HepG2 (cell line): ENCODE measurements around the gene IRF4. TPM values are rescaled to one million over a fixed set of nuclear protein-coding genes. Genes with fewer than 3 reads are reported as not detected.

Experiments used
- EEA1 ChIP-seq: sonication (generic); formaldehyde crosslinking; IDR thresholded peaks from 2 replicates; pipeline ENCODE4 v1.5.1; 2020; ENCODE audit warnings: mild to moderate bottlenecking, missing genetic modification reagents, borderline replicate concordance
- POLR2A ChIP-seq, 2 experiments: IDR thresholded peaks; 2 replicates each; pipeline ENCODE4 v1.6.1; 2011; ENCODE audit warnings: low read depth in 2 of 2, low read length in 2 of 2, mild to moderate bottlenecking in 1 of 2, moderate library complexity in 1 of 2; ENCODE audit not compliant: insufficient read depth in 1 of 2
- ZNF549 ChIP-seq: sonication (generic); formaldehyde crosslinking; IDR thresholded peaks from 2 replicates; pipeline ENCODE4 v1.5.0; 2020; ENCODE audit warnings: missing genetic modification reagents
- polyA plus RNA-seq, 8 experiments: library from polyadenylated mRNA; depleted of rRNA in 3 of 8; stranded (reverse) in 7 of 8; unstranded in 1 of 8; fragments of >200 nt; fragmentation: Illumina TruSeq in 4 of 8; extraction: Trizol in 4 of 8; gene quantifications; 2 replicates each; pipeline versions ENCODE4 v1.2.1 to v1.2.3, GENCODE V29; 2011 to 2016; ENCODE audit warnings: low read depth in 4 of 8, missing spikeins in 1 of 8, mixed read lengths in 1 of 8; ENCODE audit not compliant: insufficient read depth in 1 of 8
- total RNA-seq, 5 experiments: library from RNA; depleted of rRNA; stranded (reverse); fragments of >200 nt; fragmentation: Illumina TruSeq; extraction: Trizol; gene quantifications; 2 replicates each; pipeline ENCODE4 v1.2.3, GENCODE V29; 2016; ENCODE audit warnings: low read depth in 1 of 5
- TF ChIP-seq, protein P1 (sequence below): sonication (generic); formaldehyde crosslinking; IDR thresholded peaks from 2 replicates; pipeline ENCODE4 v1.4.0; 2020; ENCODE audit warnings: low read depth, missing genetic modification reagents
- TF ChIP-seq, protein P2 (sequence below): sonication (generic); formaldehyde crosslinking; IDR thresholded peaks from 2 replicates; pipeline ENCODE4 v1.8.0; 2023; ENCODE audit warnings: mild to moderate bottlenecking, missing genetic modification reagents
- TF ChIP-seq, protein P3 (sequence below): sonication (generic); formaldehyde crosslinking; IDR thresholded peaks from 2 replicates; pipeline ENCODE4 v1.4.0; 2020; ENCODE audit warnings: missing genetic modification reagents

Gene IRF4
- total and polyA plus RNA-seq, 2 of the 13 experiments (the other 11 are each of a cell fraction or from before 2014, with no cell fraction given) = 0.07 to 0.09 TPM

DNA sequence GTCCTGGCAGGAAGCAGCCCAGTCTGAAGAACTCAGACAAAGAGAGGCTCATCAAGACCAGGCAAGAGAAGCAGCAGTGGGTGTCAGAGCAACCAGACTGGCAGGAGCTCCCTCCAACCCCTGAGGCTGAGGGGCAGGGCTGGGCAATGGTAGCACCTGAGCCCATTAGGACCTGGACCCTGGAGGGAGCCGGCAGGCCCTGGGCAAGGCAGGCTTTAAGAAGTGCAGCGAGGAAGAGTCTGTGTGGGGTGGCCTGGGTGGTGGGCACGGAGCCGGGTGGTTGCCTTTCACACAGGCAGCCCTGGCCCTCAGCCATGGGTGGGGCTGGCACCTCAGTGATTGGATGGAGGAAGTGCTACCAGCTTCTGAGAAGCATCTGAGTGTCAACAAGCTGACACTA lies 33.1 kb upstream of the IRF4 start (continued):
- TF ChIP-seq, protein P1, sequence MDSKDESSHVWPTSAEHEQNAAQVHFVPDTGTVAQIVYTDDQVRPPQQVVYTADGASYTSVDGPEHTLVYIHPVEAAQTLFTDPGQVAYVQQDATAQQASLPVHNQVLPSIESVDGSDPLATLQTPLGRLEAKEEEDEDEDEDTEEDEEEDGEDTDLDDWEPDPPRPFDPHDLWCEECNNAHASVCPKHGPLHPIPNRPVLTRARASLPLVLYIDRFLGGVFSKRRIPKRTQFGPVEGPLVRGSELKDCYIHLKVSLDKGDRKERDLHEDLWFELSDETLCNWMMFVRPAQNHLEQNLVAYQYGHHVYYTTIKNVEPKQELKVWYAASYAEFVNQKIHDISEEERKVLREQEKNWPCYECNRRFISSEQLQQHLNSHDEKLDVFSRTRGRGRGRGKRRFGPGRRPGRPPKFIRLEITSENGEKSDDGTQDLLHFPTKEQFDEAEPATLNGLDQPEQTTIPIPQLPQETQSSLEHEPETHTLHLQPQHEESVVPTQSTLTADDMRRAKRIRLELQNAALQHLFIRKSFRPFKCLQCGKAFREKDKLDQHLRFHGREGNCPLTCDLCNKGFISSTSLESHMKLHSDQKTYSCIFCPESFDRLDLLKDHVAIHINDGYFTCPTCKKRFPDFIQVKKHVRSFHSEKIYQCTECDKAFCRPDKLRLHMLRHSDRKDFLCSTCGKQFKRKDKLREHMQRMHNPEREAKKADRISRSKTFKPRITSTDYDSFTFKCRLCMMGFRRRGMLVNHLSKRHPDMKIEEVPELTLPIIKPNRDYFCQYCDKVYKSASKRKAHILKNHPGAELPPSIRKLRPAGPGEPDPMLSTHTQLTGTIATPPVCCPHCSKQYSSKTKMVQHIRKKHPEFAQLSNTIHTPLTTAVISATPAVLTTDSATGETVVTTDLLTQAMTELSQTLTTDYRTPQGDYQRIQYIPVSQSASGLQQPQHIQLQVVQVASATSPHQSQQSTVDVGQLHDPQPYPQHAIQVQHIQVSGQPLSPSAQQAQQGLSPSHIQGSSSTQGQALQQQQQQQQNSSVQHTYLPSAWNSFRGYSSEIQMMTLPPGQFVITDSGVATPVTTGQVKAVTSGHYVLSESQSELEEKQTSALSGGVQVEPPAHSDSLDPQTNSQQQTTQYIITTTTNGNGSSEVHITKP (CRISPR knock-in tag) = no peak
- TF ChIP-seq EEA1 (CRISPR knock-in tag) (no peak), ZNF549 (CRISPR knock-in tag) (no peak), POLR2A (IDR thresholded peaks at IDR 0.05; ENCODE audit: insufficient read depth in 1 of 2, low read depth in 2 of 2, low read length in 2 of 2) (no peak)
- TF ChIP-seq, protein P2, sequence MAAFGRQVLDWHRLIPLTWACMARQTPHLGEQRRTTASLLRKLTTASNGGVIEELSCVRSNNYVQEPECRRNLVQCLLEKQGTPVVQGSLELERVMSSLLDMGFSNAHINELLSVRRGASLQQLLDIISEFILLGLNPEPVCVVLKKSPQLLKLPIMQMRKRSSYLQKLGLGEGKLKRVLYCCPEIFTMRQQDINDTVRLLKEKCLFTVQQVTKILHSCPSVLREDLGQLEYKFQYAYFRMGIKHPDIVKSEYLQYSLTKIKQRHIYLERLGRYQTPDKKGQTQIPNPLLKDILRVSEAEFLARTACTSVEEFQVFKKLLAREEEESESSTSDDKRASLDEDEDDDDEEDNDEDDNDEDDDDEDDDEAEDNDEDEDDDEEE (CRISPR knock-in tag) = no peak
- TF ChIP-seq, protein P3, sequence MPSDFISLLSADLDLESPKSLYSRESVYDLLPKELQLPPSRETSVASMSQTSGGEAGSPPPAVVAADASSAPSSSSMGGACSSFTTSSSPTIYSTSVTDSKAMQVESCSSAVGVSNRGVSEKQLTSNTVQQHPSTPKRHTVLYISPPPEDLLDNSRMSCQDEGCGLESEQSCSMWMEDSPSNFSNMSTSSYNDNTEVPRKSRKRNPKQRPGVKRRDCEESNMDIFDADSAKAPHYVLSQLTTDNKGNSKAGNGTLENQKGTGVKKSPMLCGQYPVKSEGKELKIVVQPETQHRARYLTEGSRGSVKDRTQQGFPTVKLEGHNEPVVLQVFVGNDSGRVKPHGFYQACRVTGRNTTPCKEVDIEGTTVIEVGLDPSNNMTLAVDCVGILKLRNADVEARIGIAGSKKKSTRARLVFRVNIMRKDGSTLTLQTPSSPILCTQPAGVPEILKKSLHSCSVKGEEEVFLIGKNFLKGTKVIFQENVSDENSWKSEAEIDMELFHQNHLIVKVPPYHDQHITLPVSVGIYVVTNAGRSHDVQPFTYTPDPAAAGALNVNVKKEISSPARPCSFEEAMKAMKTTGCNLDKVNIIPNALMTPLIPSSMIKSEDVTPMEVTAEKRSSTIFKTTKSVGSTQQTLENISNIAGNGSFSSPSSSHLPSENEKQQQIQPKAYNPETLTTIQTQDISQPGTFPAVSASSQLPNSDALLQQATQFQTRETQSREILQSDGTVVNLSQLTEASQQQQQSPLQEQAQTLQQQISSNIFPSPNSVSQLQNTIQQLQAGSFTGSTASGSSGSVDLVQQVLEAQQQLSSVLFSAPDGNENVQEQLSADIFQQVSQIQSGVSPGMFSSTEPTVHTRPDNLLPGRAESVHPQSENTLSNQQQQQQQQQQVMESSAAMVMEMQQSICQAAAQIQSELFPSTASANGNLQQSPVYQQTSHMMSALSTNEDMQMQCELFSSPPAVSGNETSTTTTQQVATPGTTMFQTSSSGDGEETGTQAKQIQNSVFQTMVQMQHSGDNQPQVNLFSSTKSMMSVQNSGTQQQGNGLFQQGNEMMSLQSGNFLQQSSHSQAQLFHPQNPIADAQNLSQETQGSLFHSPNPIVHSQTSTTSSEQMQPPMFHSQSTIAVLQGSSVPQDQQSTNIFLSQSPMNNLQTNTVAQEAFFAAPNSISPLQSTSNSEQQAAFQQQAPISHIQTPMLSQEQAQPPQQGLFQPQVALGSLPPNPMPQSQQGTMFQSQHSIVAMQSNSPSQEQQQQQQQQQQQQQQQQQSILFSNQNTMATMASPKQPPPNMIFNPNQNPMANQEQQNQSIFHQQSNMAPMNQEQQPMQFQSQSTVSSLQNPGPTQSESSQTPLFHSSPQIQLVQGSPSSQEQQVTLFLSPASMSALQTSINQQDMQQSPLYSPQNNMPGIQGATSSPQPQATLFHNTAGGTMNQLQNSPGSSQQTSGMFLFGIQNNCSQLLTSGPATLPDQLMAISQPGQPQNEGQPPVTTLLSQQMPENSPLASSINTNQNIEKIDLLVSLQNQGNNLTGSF = no peak
